ENCODE data around the gene SRRM5.
"Not testable (repeated sequence)": the region's sequence is repeated elsewhere in the genome, so short reads cannot be mapped to it uniquely, and the experiment has no call there.

Gene SRRM5

GRCh38 chr19:43640424-43640757, 28.5 kb downstream of the SRRM5 start:
- no peak for DNase-seq

- no peak for DNase-seq
Observed at GRCh38 chr19:43641333-43641732, 29.4 kb downstream of the SRRM5 start.

- no peak for DNase-seq
Observed at GRCh38 chr19:43642531-43642930, 30.6 kb downstream of the SRRM5 start.

GRCh38 chr19:43643326-43643725, 31.4 kb downstream of the SRRM5 start:
- no peak for DNase-seq

- DNase-seq = no peak
Observed at GRCh38 chr19:43644181-43644580, 32.3 kb downstream of the SRRM5 start.

- DNase-seq = no peak
Observed at GRCh38 chr19:43648633-43649032, 36.7 kb downstream of the SRRM5 start.

DNA sequence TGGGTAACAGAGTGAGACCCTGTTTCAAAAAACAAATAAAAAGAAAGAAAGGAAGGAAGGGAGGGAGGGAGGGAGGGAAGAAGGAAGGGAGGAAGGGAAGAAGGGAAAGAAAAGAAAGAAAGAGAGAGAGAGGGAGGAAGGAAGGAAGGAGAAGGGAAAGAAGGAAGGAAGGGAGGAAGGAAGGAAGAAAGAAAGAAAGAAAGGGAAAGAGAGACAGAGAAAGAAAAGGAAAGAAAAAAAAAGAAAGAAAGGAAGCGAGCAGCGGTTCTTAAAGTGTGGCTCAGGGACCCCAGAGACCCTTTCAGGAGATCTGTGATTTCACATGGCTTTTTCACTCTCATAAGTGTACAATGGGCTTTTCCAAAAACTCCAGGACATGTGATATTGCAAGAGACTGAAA, 37.6 kb downstream of the SRRM5 start:
- no peak for DNase-seq

DNA sequence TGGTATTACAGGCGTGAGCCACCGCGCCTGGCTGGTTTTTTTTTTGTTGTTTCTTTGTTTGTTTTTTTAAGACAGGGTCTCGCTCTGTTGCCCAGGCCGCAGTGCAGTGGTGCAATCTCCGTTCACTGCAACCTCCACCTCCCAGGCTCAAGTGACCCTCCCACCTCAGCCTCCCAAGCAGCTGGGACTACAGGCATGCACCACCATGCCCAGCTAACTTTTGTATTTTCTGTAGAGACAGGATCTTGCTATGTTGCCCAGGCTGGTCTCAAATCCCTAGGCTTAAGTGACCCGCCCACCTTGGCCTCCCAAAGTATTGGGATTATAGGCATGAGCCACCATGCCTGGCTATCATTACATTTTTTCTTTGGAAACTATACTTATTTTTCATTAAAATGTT, 38.4 kb downstream of the SRRM5 start:
- DNase-seq = not testable (repeated sequence)

GRCh38 chr19:43651758-43652545, 40.1 kb downstream of the SRRM5 start:
- peak; percentile 18 to 49 for DNase-seq

DNA sequence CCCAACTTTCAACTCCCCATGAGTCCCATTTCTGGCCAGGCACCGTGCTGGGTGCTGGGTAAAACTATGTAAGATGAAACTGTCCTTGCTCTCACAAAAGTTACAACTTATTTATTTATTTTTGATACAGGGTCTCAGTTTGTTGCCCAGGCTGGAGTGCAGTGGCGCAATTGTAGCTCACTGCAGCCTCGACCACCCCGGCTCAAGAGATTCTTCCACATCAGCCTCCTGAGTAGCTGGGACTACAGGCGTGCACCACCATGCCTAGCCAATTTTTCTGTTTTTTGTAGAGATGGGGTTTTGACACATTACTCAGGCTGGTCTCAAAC, 40.6 kb downstream of the SRRM5 start:
- DNase-seq = no peak

GRCh38 chr19:43656436-43656835, 44.5 kb downstream of the SRRM5 start:
- DNase-seq = no peak

GRCh38 chr19:43658001-43658400, 46.1 kb downstream of the SRRM5 start:
- DNase-seq = no peak

DNA sequence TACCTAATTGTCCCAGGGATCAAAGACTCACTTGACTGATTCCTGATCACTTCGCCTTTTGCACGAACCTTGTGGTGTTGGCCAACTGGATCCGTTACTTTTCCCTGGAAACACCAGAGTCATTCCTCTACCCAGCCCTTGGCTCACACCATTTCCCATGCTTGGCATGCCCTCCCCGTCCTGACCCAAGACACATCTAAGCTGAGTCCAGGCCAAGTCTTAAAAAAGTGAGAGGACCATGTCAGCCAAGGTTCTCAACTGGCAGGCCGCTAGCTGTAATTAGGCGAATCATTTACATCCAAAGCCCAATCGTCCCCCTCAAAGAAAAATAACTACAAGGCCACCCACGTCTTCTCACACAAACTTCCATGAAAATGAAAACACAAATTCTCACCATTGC, 46.6 kb downstream of the SRRM5 start:
- DNase-seq = no peak

- DNase-seq = no peak
Observed at GRCh38 chr19:43660301-43660970, 48.5 kb downstream of the SRRM5 start.

DNA sequence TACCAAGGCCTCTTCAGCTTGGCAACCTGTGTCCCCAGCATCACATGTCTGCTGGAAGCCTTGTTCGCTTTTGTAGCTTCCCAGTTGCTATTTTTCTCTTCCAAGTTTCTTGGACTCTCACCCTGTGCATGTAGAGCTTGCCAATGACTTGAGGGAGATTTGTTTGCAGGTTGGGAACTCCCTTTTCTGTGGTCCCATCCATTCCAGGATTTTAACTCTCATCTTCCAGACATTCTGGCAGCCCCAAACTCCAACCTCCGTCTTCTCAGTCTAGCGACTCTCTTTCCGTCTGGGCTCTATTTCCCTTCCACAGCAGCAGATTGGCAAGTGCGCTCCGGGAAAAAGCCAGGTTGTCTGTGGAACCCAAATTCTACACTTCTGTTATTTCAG, 49.1 kb downstream of the SRRM5 start:
- no peak for DNase-seq

GRCh38 chr19:43662487-43662886, 50.6 kb downstream of the SRRM5 start:
- DNase-seq = no peak

GRCh38 chr19:43664018-43664417, 52.1 kb downstream of the SRRM5 start:
- no peak for DNase-seq

Measured in NCI-H446 (cell line).